MM.1S (cell line): ENCODE results near the gene XPR1.
"Not testable (repeated sequence)": the region's sequence is repeated elsewhere in the genome, so short reads cannot be mapped to it uniquely, and the experiment has no call there.

Experiments used
- DNase-seq: peaks from one replicate; pipeline ENCODE4 v3.0.0-alpha.2; 2015
- H2AFZ ChIP-seq: fragments of 300-600 bp; sonication (generic); 2 replicates; pipeline ENCODE4 v1.6.0; 2016; ENCODE audit warnings: antibody characterized with exemption, low read length
- H3F3A ChIP-seq: fragments of 300-600 bp; sonication (generic); 2 replicates; pipeline ENCODE4 v1.6.1; 2016; ENCODE audit warnings: mild to moderate bottlenecking, antibody characterized with exemption, low read length, moderate library complexity, mixed read lengths; ENCODE audit not compliant: insufficient read depth
- H3K27ac ChIP-seq: fragments of 300-600 bp; sonication (generic); 2 replicates; pipeline ENCODE4 v1.5.1; 2016; ENCODE audit warnings: mild to moderate bottlenecking, low read length
- H3K27me3 ChIP-seq: fragments of 300-600 bp; sonication (generic); replicated peaks from 2 replicates; pipeline ENCODE4 v1.6.0; 2016; ENCODE audit warnings: low read length; ENCODE audit not compliant: insufficient read depth
- H3K36me3 ChIP-seq: fragments of 300-600 bp; sonication (generic); replicated peaks from 2 replicates; pipeline ENCODE4 v1.6.1; 2016; ENCODE audit warnings: mild to moderate bottlenecking, low read length, mixed read lengths; ENCODE audit not compliant: insufficient read depth
- H3K4me1 ChIP-seq: fragments of 300-600 bp; sonication (generic); 2 replicates; pipeline ENCODE4 v1.6.1; 2016; ENCODE audit warnings: low read length, mixed read lengths
- H3K4me2 ChIP-seq: fragments of 300-600 bp; sonication (generic); 2 replicates; pipeline ENCODE4 v1.6.0; 2016; ENCODE audit warnings: low read depth, low read length
- H3K4me3 ChIP-seq: fragments of 300-600 bp; sonication (generic); 2 replicates; pipeline ENCODE4 v1.5.1; 2016; ENCODE audit warnings: low read length, mixed read lengths
- H3K79me2 ChIP-seq: fragments of 300-600 bp; sonication (generic); 2 replicates; pipeline ENCODE4 v1.6.1; 2016; ENCODE audit warnings: mixed run types, low read length, mixed read lengths
- H3K9ac ChIP-seq: fragments of 300-600 bp; sonication (generic); 2 replicates; pipeline ENCODE4 v1.6.1; 2016; ENCODE audit warnings: low read length, mixed read lengths
- H3K9me2 ChIP-seq: fragments of 300-600 bp; sonication (generic); replicated peaks from 2 replicates; pipeline ENCODE4 v1.6.1; 2016; ENCODE audit warnings: mild to moderate bottlenecking, low read length, mixed read lengths; ENCODE audit not compliant: insufficient read depth
- H3K9me3 ChIP-seq: fragments of 300-600 bp; sonication (generic); replicated peaks from 2 replicates; pipeline ENCODE4 v1.6.1; 2016; ENCODE audit warnings: mild to moderate bottlenecking, low read length, mixed read lengths; ENCODE audit not compliant: insufficient read depth
- H4K20me1 ChIP-seq: fragments of 300-600 bp; sonication (generic); 2 replicates; pipeline ENCODE4 v1.6.1; 2016; ENCODE audit warnings: mild to moderate bottlenecking, low read length, moderate library complexity, mixed read lengths; ENCODE audit not compliant: insufficient read depth
- EZH2 ChIP-seq: fragments of 300-600 bp; sonication (generic); optimal IDR thresholded peaks from 2 replicates; pipeline ENCODE3; 2017; ENCODE audit warnings: low read depth, mild to moderate bottlenecking, antibody characterized with exemption, low read length, mixed read lengths
- EZH2phosphoT487 ChIP-seq: fragments of 300-600 bp; sonication (generic); IDR thresholded peaks from 2 replicates; pipeline ENCODE4 v1.6.1; 2018; ENCODE audit warnings: antibody characterized with exemption, low read length
- TF ChIP-seq, protein P1 (sequence below): fragments of 300-600 bp; sonication (generic); IDR thresholded peaks from 2 replicates; pipeline ENCODE4 v1.5.1; 2016; ENCODE audit warnings: antibody characterized with exemption, low read length, mixed read lengths

The XPR1 gene

DNA sequence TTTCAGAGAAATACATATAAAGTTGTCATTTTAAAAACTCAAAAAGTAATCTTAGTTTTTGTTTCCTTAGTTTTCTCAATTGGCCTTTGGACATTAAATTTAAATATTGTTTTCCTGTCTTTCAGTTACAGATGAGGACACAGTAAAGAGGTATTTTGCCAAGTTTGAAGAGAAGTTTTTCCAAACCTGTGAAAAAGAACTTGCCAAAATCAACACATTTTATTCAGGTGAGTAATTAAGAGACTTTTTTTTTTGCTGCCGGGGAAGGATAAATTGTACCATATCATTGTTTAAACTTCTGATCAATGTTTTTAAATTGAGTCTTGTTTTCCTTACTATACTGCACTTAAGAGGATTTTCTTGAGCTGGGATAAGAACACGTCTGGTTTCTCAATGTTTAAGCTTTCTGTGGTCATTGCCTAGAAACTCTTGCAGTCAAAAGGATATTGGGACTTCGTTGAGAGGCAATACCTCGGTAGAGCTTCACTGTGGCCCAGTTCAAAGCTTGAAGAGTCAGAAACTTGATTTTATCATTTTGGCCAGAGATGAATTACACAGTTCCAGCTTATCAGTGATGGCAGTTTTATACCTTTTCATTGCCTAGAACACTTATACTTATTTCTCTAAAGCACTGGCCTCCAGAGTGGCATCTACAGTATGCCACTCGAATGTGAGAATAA, 155.9 kb downstream of the XPR1 start:
- H3K4me1 ChIP-seq: no peaks in the 10 kb centered on the region
- H3K4me3 ChIP-seq: no peak overlapping the region
- no peak for TF ChIP-seq EZH2phosphoT487
- no peak for TF ChIP-seq EZH2
- TF ChIP-seq, protein P1, sequence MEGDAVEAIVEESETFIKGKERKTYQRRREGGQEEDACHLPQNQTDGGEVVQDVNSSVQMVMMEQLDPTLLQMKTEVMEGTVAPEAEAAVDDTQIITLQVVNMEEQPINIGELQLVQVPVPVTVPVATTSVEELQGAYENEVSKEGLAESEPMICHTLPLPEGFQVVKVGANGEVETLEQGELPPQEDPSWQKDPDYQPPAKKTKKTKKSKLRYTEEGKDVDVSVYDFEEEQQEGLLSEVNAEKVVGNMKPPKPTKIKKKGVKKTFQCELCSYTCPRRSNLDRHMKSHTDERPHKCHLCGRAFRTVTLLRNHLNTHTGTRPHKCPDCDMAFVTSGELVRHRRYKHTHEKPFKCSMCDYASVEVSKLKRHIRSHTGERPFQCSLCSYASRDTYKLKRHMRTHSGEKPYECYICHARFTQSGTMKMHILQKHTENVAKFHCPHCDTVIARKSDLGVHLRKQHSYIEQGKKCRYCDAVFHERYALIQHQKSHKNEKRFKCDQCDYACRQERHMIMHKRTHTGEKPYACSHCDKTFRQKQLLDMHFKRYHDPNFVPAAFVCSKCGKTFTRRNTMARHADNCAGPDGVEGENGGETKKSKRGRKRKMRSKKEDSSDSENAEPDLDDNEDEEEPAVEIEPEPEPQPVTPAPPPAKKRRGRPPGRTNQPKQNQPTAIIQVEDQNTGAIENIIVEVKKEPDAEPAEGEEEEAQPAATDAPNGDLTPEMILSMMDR: no peak
- no peak overlapping the region for H3K4me2 ChIP-seq
- H3K9me3 ChIP-seq: no peaks in the 10 kb centered on the region
- no peaks in the 10 kb centered on the region for H3K27me3 ChIP-seq
- DNase-seq: no peak
- no peaks in the 10 kb centered on the region for H4K20me1 ChIP-seq
- H3K9me2 ChIP-seq: no peaks in the 10 kb centered on the region
- no peaks in the 10 kb centered on the region for H3K79me2 ChIP-seq
- H3K27ac ChIP-seq: no peak overlapping the region
- H3F3A ChIP-seq: no peaks in the 10 kb centered on the region
- H3K36me3 ChIP-seq: no peaks in the 10 kb centered on the region
- H2AFZ ChIP-seq: no peak overlapping the region
- H3K9ac ChIP-seq: no peak overlapping the region

DNA sequence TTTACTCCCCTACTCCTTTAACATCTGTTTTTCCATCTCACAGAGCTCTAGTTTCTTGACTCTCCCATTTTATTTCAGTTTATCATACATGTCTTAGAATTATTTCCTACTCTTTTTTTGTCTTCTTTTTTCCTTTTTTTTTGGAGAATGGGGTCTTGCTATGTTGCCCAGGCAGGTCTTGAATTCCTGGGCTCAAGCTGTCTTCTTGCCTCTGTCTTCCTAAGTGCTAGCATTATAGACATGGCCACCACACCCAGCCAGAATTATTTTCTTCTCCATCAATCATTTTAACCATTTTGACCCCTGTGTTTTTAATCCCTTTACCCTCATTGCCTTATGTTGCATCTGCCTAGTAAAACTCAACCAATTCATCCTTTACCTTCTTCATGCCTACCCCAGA, 157.6 kb downstream of the XPR1 start:
- H3K4me2 ChIP-seq: no peak overlapping the region
- no peak for DNase-seq
- H3K36me3 ChIP-seq: no peaks in the 10 kb centered on the region

DNA sequence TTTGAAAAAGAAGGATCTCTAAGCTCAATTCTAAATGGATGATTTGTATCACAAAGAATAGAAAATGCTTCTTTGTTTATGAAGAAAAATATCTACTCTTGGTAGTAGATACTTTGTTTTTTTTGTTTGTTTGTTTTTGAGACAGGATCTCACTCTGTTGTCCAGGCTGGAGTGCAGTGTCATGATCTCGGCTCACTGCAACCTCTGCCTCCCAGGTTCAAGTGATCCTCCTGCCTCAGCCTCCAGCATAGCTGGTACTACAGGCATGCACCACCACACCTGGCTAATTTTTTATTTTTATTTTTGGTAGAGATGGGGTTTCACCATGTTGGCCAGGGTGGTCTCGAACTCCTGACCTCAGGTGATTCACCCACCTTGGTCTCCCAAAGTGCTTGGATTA, 159.3 kb downstream of the XPR1 start:
- not testable (repeated sequence) for DNase-seq, H3K27ac ChIP-seq, H3K79me2 ChIP-seq, H3K36me3 ChIP-seq, H3K4me2 ChIP-seq, H4K20me1 ChIP-seq, H3K9ac ChIP-seq, H2AFZ ChIP-seq, H3K27me3 ChIP-seq, H3K4me1 ChIP-seq, H3K9me3 ChIP-seq, H3F3A ChIP-seq, H3K4me3 ChIP-seq, H3K9me2 ChIP-seq

More for the DNA sequence above, 157.6 kb downstream of the XPR1 start:
- TF ChIP-seq EZH2 (no peak), EZH2phosphoT487 (no peak)
- TF ChIP-seq, protein P1: no peak
- Histone ChIP-seq H3K79me2 (no peaks in the 10 kb centered on the region), H3K4me3 (no peak overlapping the region), H3K27ac (no peak overlapping the region), H3K27me3 (no peaks in the 10 kb centered on the region), H3K9ac (no peak overlapping the region), H3K4me1 (no peaks in the 10 kb centered on the region), H2AFZ (no peak overlapping the region), H3K9me3 (no peaks in the 10 kb centered on the region), H3F3A (no peaks in the 10 kb centered on the region), H4K20me1 (no peaks in the 10 kb centered on the region), H3K9me2 (no peaks in the 10 kb centered on the region)

DNA sequence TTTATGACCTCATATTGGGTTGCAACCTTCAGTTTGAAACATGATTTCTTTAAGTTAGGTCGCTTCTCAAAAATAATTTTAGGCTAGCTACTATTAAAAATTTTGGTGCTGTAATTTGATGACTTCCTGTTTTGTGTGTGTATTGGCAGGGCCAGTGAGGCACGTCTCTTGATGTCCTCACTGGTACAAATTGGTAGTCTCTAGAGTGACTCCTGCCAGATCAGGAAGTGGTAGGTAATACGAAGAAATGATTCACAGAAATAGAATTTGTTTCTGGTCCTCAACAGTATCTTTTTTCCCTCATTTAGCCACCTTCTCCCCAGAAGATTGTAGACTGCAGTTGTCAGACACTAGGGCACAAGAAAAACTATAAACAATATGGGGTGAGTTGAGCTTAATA, 160.0 kb downstream of the XPR1 start:
- Histone ChIP-seq H3K27me3 (no peaks in the 10 kb centered on the region), H3F3A (no peaks in the 10 kb centered on the region), H4K20me1 (no peaks in the 10 kb centered on the region), H3K4me2 (no peak overlapping the region), H2AFZ (no peak overlapping the region), H3K4me3 (no peak overlapping the region), H3K79me2 (no peaks in the 10 kb centered on the region), H3K36me3 (no peaks in the 10 kb centered on the region), H3K27ac (no peak overlapping the region), H3K9me2 (no peaks in the 10 kb centered on the region), H3K9me3 (no peaks in the 10 kb centered on the region), H3K9ac (no peak overlapping the region), H3K4me1 (no peaks in the 10 kb centered on the region)
- no peak for DNase-seq
- TF ChIP-seq EZH2phosphoT487 (no peak), EZH2 (no peak)
- TF ChIP-seq, protein P1: no peak
